ENCODE data around the gene INS.

INS gene

DNA sequence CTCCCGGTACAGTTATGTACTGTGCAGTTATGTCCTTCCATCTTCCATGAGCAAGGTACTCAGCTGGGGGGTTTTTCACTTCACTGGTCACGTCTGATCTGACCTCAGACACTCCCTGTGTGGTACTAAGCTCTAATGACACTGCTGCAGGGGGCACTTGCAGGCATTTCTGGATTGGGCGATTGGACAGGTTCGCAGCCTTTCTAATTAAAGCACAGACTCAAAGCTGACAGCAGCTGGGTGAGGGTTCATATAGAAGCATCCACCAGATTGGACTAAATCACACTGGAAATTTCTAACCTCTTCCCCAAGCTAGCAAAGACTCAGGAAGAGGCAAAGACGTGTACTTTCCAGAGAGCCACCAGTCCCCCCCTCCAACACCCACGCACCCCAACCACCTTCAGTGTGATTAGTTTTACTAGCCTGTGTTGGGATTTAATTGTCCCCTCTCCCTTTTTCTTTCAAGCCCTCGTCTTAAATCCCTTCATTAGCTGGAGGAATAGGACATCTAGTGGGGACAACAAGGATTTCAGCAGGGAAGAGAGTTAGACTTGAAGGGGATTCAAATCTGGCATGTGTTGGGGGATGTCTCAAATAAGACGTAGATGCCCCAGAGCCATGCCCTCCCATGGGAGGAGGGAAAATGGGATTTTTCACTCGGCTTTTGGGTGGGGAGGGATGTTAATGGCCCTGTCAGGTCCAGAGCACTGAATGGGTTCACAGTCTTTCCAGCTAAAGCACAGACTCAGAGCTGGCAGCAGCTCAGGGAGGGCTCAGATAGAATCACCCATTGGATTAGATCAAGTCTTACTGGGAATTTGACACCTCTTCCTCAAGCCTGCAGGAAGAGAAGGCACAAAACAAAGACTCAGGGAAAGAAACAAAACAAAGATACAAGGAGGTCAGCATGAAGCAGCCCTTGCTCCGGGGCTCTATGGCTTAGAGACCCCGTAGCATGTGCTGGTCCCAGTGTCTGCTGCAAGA is 10.9 kb downstream of the INS start:
- no peak overlapping the region for H3K9ac ChIP-seq (ENCODE audit: low read depth, low read length)
- H3K27me3 ChIP-seq (ENCODE audit: control insufficient read depth, insufficient read depth, low read length): peaks cover 64% of the 10 kb centered on the region
- H3K36me3 ChIP-seq (ENCODE audit: control insufficient read depth, insufficient read depth, low read length): no peaks in the 10 kb centered on the region
- H3K4me1 ChIP-seq (ENCODE audit: control insufficient read depth, insufficient read depth, low read length): peaks cover 11% of the 10 kb centered on the region
- no peak overlapping the region for H3K4me3 ChIP-seq (ENCODE audit: low read depth, low read length)
- no peaks in the 10 kb centered on the region for H3K9me3 ChIP-seq (ENCODE audit: control insufficient read depth, insufficient read depth, low read length)
- H3K27ac ChIP-seq (ENCODE audit: low read depth, low read length): no peak overlapping the region

DNA sequence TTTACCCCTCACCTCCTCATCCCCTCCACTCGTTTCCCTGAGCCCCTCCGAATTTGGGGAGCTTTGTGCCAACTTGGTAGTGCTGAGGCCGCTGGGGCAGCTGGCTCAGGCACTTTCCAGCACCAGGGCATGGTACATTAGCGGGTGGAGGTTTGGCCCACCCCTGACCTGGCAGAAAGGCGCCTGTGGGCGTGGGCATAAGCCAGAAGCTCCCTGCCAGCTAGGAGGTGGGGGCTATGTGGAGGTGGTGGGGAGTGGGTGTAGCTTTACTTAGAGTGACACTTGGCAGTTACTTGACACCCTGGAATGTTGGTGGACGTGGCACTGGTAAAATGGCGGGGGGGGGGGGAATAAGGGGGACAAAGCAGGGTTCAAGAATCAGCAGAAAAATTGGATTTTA is 11.5 kb downstream of the INS start:
- Histone ChIP-seq H3K4me1 (ENCODE audit: control insufficient read depth, insufficient read depth, low read length) (peaks cover 11% of the 10 kb centered on the region), H3K36me3 (ENCODE audit: control insufficient read depth, insufficient read depth, low read length) (no peaks in the 10 kb centered on the region), H3K9me3 (ENCODE audit: control insufficient read depth, insufficient read depth, low read length) (no peaks in the 10 kb centered on the region), H3K27me3 (ENCODE audit: control insufficient read depth, insufficient read depth, low read length) (peaks cover 71% of the 10 kb centered on the region), H3K27ac (ENCODE audit: low read depth, low read length) (no peak overlapping the region), H3K4me3 (ENCODE audit: low read depth, low read length) (no peak overlapping the region), H3K9ac (ENCODE audit: low read depth, low read length) (no peak overlapping the region)

DNA sequence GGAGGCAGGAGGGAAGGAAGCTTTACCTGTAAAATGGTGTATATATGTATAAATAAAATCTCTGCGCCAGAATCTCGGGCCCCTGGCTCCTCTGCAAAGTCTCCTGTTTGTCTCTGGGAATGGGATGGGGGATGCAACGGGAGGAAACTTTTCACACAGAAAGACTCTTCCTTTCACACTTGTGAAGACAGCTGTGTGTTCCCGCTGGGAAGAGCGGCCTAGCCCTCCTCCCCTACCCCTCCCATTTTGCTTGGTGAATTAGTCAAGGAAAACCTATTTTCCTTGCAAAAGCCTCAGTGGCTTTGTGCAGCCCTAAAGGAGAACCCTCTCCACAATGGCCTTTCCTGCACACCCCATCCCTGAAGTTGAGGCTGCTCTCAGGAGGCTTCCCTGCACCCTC is 12.4 kb downstream of the INS start:
- Histone ChIP-seq H3K4me3 (ENCODE audit: low read depth, low read length) (no peak overlapping the region), H3K27me3 (ENCODE audit: control insufficient read depth, insufficient read depth, low read length) (peaks cover 79% of the 10 kb centered on the region), H3K36me3 (ENCODE audit: control insufficient read depth, insufficient read depth, low read length) (no peaks in the 10 kb centered on the region), H3K9me3 (ENCODE audit: control insufficient read depth, insufficient read depth, low read length) (no peaks in the 10 kb centered on the region), H3K27ac (ENCODE audit: low read depth, low read length) (no peak overlapping the region), H3K9ac (ENCODE audit: low read depth, low read length) (no peak overlapping the region), H3K4me1 (ENCODE audit: control insufficient read depth, insufficient read depth, low read length) (peaks cover 11% of the 10 kb centered on the region)

DNA sequence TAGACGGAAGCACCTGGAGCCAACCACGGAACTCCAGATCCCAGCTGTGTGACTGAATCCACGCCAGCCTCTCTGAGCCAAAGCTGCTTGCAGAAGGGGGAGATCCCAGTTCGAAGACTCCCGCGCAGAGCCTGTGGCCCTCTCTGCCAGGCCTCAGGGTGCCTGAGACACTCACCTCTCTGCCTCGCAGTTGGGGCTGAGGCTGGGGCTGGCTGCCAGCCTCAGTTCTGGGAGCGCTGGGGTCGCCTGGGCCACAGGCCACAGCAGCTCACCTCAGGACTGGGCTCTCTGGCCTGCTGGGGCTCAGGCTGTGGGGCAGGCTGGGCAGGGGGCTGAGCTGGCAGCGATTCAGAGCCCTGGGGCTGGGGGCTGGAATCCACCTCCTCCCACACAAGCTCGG is 13.6 kb downstream of the INS start:
- H3K27ac ChIP-seq (ENCODE audit: low read depth, low read length): no peak overlapping the region
- no peak overlapping the region for H3K4me3 ChIP-seq (ENCODE audit: low read depth, low read length)
- H3K27me3 ChIP-seq (ENCODE audit: control insufficient read depth, insufficient read depth, low read length): peaks cover 91% of the 10 kb centered on the region
- H3K9me3 ChIP-seq (ENCODE audit: control insufficient read depth, insufficient read depth, low read length): no peaks in the 10 kb centered on the region
- peaks cover 11% of the 10 kb centered on the region for H3K4me1 ChIP-seq (ENCODE audit: control insufficient read depth, insufficient read depth, low read length)
- no peak overlapping the region for H3K9ac ChIP-seq (ENCODE audit: low read depth, low read length)
- H3K36me3 ChIP-seq (ENCODE audit: control insufficient read depth, insufficient read depth, low read length): no peaks in the 10 kb centered on the region

DNA sequence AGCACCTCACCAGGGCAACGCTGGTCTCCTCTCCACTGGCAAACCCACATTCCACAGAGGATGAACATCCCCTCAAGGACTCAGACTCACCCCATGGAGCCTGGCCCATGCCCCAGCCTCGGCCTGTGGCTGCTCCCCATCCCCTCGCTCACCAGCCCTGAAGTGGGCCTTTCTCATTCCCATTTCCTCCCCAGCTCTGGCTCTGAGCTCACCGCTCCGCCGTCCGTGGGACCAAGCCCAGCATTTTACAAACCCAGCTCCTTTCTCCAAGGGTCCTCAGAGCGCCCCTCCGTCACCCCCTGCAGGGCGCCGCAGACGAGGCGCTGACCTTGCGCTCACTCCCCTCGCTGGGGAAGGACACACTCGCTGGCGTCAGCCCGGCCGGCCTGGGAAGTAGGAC is 15.0 kb downstream of the INS start:
- no peak overlapping the region for H3K27ac ChIP-seq (ENCODE audit: low read depth, low read length)
- no peak overlapping the region for H3K9ac ChIP-seq (ENCODE audit: low read depth, low read length)
- peaks cover 7% of the 10 kb centered on the region; the same call in 1 of the 2 replicates for H3K4me1 ChIP-seq (ENCODE audit: control insufficient read depth, insufficient read depth, low read length)
- H3K27me3 ChIP-seq (ENCODE audit: control insufficient read depth, insufficient read depth, low read length): peaks cover 98% of the 10 kb centered on the region
- H3K9me3 ChIP-seq (ENCODE audit: control insufficient read depth, insufficient read depth, low read length): no peaks in the 10 kb centered on the region
- no peaks in the 10 kb centered on the region for H3K36me3 ChIP-seq (ENCODE audit: control insufficient read depth, insufficient read depth, low read length)
- H3K4me3 ChIP-seq (ENCODE audit: low read depth, low read length): no peak overlapping the region

DNA sequence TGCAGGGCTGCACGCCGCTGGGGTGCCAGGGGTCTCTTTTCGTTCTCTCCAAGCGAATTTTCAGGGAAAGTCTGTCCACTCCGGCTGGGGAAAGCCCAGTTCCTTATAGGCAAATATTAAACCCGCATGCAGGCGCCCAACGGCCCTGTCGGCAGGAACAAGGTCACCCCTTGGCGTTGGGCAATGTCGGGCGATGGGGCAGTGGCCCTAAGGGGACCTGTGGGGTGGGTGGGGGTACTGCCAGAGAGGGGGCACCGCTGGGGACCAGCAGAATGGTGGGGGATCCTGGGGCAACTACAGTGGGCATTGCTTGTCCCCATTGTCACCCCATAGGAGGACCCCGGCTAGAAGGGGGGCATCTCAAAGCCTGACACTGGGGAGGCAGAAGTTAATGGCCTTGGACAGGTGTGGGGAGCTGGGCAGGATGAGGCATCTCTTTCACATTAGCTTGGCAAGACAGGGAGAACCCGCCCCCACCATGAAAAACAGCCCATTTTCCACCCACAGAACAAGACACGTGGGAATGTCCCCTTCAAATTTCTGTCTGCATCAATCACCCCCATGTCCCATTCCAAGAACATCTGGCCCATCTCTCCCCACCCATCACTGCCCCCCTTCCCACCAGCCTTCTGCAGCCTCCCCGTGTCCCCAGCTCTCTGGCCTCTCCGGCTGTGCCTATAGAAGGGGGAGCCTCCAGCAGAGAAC is 16.3 kb downstream of the INS start:
- no peak overlapping the region for H3K4me3 ChIP-seq (ENCODE audit: low read depth, low read length)
- H3K9me3 ChIP-seq (ENCODE audit: control insufficient read depth, insufficient read depth, low read length): no peaks in the 10 kb centered on the region
- H3K4me1 ChIP-seq (ENCODE audit: control insufficient read depth, insufficient read depth, low read length): peaks cover 7% of the 10 kb centered on the region; the same call in 1 of the 2 replicates
- no peak overlapping the region for H3K27ac ChIP-seq (ENCODE audit: low read depth, low read length)
- peaks cover 100% of the 10 kb centered on the region for H3K27me3 ChIP-seq (ENCODE audit: control insufficient read depth, insufficient read depth, low read length)
- no peak overlapping the region for H3K9ac ChIP-seq (ENCODE audit: low read depth, low read length)
- H3K36me3 ChIP-seq (ENCODE audit: control insufficient read depth, insufficient read depth, low read length): no peaks in the 10 kb centered on the region

DNA sequence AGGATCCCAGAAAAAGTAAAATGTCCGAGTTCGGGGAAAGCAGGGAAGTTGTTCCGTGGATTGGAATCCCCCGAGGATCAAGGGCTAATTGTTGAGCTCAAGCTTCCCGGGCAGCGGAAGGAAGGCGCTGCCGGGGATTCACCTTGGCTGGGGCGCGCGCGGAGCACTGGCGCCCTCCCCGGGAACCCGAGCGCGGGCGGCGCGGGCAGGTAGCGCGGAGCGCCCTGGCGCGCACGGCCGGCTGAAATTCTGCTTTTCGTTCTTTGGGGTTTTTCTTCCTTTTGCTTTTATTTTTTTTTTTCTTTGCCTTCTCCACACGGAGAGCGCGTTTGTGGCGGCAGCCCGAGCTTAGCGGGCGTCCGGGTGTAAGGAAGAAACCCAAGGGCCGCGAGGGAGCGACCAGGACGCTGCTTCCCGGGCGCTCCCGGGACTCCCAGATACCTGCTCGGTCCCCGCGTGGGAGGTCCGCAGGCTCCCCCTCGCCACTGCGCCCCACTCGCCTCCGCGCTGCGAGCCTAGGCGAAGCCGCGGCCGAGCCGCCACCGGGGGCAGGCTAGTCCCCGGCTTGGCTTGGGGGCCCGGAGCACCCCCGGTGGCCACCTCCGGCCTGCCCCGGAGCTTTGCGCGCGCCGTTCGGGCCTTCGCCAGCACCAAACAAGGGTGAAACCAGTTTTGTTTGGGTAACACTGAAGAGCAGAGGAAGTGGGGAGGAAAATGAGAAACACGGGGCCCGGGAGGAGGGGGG is 17.0 kb downstream of the INS start:
- H3K4me1 ChIP-seq (ENCODE audit: control insufficient read depth, insufficient read depth, low read length): peaks cover 7% of the 10 kb centered on the region; the same call in 1 of the 2 replicates
- H3K27ac ChIP-seq (ENCODE audit: low read depth, low read length): no peak overlapping the region
- no peak overlapping the region for H3K9ac ChIP-seq (ENCODE audit: low read depth, low read length)
- H3K27me3 ChIP-seq (ENCODE audit: control insufficient read depth, insufficient read depth, low read length): peaks cover 98% of the 10 kb centered on the region
- no peaks in the 10 kb centered on the region for H3K36me3 ChIP-seq (ENCODE audit: control insufficient read depth, insufficient read depth, low read length)
- H3K9me3 ChIP-seq (ENCODE audit: control insufficient read depth, insufficient read depth, low read length): no peaks in the 10 kb centered on the region
- no peak overlapping the region for H3K4me3 ChIP-seq (ENCODE audit: low read depth, low read length)

DNA sequence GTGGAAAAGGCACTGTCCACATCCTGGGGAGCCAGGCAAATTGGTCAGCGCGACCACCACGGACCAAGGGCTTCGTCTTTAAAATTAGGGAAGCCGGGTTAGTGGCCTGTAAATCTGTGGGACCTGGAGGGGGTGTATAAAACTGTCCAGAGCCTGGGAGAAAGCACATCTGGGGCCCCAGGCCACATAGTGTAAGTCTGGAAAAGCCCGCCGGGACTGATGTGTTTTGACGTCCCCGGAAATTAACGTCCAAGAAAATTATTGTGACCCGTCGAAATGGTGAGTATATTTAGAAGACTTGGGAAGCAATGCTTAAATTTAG is 17.6 kb downstream of the INS start:
- no peaks in the 10 kb centered on the region for H3K36me3 ChIP-seq (ENCODE audit: control insufficient read depth, insufficient read depth, low read length)
- H3K4me3 ChIP-seq (ENCODE audit: low read depth, low read length): no peak overlapping the region
- peaks cover 7% of the 10 kb centered on the region; the same call in 1 of the 2 replicates for H3K4me1 ChIP-seq (ENCODE audit: control insufficient read depth, insufficient read depth, low read length)
- H3K9me3 ChIP-seq (ENCODE audit: control insufficient read depth, insufficient read depth, low read length): no peaks in the 10 kb centered on the region
- H3K27me3 ChIP-seq (ENCODE audit: control insufficient read depth, insufficient read depth, low read length): peaks cover 98% of the 10 kb centered on the region
- no peak overlapping the region for H3K9ac ChIP-seq (ENCODE audit: low read depth, low read length)
- H3K27ac ChIP-seq (ENCODE audit: low read depth, low read length): no peak overlapping the region

DNA sequence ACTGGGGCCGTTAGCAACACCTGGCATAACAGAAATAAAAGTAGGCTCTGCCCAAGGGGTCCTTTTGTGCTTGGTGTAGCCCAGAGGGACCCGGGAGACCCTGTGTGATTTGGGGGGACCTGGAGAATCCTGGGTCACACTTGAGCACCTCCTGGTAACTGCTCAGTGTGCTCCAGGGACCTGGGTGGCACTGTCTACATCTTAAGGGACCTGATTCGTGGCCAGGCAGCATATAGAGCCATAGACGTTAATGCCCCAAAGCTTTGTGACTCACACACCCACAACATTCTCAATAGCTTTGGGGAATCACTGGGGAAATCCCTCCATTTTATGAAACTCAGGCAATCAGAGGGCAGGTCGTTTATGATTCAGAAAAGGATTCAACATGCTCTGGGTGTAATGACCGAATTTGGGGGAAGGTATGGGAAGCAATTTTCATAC is 18.2 kb downstream of the INS start:
- Histone ChIP-seq H3K4me1 (ENCODE audit: control insufficient read depth, insufficient read depth, low read length) (peaks cover 7% of the 10 kb centered on the region; the same call in 1 of the 2 replicates), H3K36me3 (ENCODE audit: control insufficient read depth, insufficient read depth, low read length) (no peaks in the 10 kb centered on the region), H3K4me3 (ENCODE audit: low read depth, low read length) (no peak overlapping the region), H3K27ac (ENCODE audit: low read depth, low read length) (no peak overlapping the region), H3K9me3 (ENCODE audit: control insufficient read depth, insufficient read depth, low read length) (no peaks in the 10 kb centered on the region), H3K27me3 (ENCODE audit: control insufficient read depth, insufficient read depth, low read length) (peaks cover 98% of the 10 kb centered on the region), H3K9ac (ENCODE audit: low read depth, low read length) (no peak overlapping the region)

DNA sequence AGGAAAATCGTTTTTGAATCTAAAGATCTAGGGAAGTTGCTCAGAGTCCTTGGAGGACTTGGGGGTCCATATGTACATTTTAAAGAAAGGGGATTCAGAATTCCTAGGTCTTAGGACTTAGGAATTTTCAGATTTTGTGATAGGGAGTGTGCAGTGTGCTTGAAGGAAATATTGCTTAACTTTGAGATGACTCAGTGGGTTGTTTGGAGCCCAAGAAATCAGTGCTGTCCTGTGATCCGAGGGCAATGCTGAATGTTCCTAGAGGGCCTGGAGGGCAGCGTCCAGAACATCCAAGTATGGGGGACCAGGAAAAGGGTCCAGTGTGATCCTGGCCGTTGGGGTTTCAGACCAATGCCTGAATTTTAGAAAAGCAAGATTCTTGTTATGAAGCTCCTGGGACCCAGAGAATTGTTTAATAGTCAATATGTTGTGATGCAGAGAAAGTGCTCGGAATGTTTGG is 18.7 kb downstream of the INS start:
- H3K9me3 ChIP-seq (ENCODE audit: control insufficient read depth, insufficient read depth, low read length): no peaks in the 10 kb centered on the region
- peaks cover 98% of the 10 kb centered on the region for H3K27me3 ChIP-seq (ENCODE audit: control insufficient read depth, insufficient read depth, low read length)
- H3K4me1 ChIP-seq (ENCODE audit: control insufficient read depth, insufficient read depth, low read length): peaks cover 6% of the 10 kb centered on the region; the same call in 1 of the 2 replicates
- no peak overlapping the region for H3K27ac ChIP-seq (ENCODE audit: low read depth, low read length)
- H3K36me3 ChIP-seq (ENCODE audit: control insufficient read depth, insufficient read depth, low read length): no peaks in the 10 kb centered on the region
- no peak overlapping the region for H3K4me3 ChIP-seq (ENCODE audit: low read depth, low read length)
- no peak overlapping the region for H3K9ac ChIP-seq (ENCODE audit: low read depth, low read length)
